Kidney capillary endothelial cell (primary cell): ENCODE measurements around the gene ZFR.
"Not testable (repeated sequence)": the region's sequence is repeated elsewhere in the genome, so short reads cannot be mapped to it uniquely, and the experiment has no call there.

Experiments
- DNase-seq: peaks from one replicate; pipeline ENCODE4 v3.0.0-alpha.2; 2018; ENCODE audit warnings: low spot score

The ZFR gene

DNA sequence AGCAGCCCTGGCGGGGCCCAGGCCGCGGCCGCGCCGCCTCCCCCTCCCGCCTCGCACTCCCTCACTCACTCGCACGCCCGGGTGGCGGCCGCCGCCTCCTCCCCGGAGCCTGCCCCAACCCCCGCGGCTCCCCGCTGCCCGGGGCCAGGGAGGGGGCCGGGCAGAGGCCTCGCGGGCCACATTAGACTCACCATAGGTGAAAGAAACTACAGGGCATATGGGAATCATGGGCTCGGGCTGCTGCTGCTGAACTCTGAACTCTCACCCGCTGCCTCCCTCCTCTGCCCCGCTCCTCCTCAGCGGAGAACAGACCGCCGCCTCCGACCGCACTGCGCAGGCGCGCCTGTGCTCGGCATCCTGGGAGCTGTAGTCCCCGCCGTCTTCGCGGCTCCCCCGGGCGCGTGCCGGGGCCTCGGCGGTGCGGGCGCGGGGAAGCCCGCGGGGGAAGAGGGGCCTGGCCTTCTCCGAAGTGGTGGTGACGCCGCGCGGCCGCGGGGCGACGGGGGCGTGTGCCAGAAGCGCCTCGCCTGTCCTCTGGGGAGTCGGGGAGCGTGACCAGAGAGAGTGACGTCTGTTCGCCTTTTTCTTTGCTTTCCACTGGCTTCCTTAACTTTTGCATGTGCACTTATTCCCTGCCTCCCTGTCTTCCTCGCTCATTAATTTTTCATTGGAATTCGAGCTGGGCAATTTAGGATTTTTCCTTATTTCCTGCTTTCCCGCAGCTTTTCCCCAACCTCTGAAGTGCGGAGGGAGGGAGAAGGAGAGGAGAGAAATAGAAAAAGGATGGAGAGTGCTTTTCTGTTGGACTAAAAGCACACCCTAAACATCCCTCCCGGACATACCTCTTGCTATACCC is at the start of gene ZFR:
Gene ZFR, minus strand, starts transcription at position 310 of the 856 bp plus-strand sequence. Its CDS starts 82 bp downstream, at position 228.
- DNase-seq, result peak; percentile 83

DNA sequence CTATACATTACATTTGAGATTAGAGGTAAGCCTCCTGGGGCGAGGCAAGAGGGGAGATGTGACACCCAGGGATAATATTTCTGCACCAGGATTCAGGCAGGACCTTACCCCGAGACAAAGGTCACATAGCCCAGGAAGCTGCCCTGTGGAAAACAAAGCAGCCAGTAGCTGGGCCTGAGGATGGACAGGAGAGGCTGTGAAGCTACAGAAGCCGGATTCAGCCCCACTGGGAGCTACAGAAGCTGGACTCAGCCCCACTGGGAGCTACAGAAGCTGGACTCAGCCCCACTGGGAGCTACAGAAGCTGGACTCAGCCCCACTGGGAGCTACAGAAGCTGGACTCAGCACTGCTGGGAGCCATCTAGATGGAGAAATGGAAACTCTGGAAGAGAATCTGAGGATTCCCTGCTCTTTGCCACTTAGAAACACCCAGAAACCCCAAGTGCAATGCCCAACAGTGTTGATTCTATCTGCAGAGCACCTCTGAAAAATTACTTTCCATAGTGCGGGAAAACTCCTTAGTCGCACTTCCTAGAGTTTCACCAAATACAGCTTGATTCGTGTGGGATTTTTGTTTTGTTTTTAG is 46.5 kb upstream of the ZFR start:
- DNase-seq, result no peak

DNA sequence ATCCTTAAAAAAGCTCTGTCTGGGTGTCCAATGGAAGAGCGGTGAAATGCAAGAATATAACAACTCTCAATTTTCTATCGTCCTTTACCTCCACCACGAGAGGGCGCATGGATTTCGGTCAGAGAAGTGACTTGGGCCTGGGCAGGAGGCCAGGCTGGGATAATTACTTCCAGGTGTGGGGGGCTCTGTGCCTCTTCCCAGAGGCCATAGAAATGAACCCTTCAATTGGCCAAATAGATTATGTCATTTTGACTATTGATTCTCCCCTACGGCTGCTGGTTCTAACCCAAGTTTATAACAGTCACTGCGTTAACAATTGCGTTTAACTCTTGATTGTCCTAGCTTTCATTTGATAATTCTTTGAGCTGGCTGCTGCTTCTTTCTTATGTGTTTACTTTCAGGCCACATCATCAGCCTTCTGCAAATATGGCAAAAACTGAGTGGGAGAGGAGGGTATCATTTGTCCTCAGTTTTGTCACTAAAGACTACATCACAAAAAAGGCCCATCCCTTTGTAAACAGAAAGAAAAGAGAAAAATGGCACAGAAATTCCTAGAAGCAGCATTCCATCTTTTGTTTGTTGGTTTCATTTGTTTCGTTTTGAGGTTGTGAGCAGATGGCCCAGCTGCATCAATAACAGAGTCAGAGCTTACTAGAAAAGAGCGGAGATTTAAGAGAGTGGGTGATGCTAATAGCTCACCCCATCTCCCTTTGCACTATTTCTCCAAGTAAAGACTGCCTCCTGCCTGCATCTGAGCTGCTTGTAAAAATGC is 45.4 kb upstream of the ZFR start:
- peak; percentile 57 for DNase-seq

DNA sequence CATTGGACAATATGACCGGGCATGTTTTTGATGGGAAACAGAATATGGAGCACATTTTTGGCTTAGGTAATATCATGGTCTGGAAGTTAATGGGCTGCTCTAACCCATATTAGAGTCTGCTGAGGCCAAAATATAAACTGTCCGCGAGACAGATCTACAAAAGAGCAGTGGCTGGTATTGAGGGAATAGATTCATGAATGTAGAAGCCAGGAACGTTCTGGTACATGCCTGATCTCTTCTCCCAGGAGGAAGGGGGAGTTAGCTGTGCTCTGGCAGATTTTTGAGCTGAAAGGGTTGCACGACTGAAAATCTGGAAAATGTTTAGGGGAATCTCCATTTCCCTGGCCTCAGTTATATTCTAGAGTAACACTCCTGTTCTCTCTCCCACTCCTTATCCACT is 42.9 kb upstream of the ZFR start:
- no peak for DNase-seq

DNA sequence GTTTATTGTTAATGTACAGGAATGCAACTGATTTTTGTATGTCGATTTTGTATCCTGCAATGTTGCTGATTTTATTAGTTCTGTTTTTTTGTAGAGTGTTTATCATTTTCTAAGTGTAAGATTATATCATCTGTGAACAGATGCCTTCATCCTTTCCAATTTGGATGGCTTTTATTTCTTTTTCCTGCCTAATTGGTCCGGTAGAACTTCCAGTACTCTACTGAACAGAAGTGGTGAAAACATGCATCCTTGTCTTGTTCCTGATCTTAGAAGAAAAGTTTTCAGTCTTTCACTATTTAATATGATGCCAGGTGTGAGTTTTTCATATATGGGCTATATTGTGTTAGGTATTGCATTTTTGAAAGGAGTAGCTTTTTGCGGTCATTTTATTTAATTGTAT is 42.5 kb upstream of the ZFR start:
- DNase-seq, result no peak

DNA sequence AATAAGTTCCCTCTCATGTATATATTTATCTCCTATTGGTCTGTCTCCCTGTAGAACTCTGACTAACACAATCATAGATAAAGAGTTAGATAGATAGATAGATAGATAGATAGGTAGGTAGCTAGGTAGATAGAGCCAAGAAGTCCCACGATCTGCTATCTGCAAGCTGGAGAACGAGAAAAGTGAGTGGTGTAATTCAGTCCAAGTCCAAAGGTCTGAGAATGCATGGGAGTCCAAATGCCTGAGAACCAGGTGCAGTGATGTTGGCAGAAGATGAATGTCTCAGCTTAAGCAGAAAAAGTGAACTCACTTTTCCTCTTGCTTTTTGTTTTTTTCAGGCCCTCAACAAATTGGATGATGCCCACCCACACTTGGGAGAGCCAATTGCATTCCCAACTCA is 37.7 kb upstream of the ZFR start:
- DNase-seq, result no peak

DNA sequence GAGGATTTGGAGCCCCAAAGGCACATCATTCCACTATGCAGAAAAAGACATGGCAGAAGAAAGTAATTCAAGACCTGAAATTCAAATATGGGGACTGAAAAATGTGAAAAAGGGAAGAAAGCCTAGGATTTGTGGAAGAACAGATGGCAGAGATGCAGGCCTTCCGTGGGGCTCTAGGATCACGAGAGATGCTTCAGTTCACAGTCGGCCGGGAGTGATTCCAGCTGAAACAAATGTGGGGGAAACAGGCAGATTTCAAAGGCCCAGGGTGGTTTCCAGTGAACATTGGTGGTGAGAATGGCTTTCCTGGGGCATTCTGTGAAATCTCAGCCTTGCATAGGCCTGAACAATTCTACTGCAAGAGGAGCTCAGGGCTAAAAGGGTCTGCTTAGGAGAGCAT is 34.6 kb upstream of the ZFR start:
- no peak for DNase-seq

DNA sequence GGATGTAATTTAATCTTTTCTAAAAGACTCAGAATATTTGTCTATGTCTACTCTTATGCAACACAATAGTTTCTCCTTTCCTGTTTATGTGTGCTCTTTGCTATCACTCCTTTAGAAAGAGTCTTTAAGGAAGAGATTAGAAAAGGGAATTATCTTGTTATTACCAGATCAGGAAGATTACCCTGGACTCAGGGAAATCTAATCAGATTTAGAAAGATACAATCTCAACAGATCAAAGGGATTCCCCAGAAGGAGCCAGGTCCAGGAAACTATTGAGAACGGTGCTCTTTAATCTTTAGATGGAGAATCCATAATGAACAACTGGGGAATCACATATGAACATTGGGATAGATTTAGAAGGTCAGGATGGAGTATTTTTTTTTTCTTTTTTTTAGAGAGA is 32.4 kb upstream of the ZFR start:
- DNase-seq, result no peak

DNA sequence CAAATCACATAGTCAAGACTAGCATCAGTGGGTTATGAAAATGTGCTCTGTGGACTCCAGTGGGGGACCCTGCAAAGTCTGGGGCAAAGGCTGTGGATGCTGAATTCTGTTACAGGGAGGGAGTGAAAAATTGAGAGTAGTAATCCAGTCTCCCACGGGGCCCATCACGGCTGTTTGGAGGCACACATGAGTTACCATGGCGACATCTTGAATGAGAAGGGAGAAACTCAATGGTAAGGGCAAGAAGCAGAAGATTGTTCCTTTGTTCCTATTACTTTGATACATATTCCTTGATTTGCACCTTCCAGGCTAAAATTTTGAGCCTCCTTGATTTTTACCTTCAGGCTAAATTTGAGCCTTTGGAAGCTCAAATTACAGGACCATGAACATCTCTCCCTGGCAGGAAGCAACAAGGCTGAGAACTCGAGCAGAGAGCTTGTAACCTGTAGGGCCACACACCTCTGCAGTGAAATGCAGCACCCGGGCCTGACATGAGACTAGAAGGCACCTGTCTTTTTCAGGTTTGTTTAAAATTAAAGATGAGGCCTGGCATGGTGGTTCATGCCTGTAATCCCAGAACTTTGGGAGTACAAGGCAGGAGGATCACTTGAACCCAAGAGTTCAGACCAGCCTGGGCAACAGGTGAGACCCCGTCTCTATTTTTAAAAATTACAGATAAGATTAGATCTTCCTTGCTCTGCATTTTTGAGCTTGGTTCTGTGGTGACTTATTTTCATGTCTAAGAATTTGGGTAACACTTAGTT is 31.0 kb upstream of the ZFR start:
- no peak for DNase-seq

DNA sequence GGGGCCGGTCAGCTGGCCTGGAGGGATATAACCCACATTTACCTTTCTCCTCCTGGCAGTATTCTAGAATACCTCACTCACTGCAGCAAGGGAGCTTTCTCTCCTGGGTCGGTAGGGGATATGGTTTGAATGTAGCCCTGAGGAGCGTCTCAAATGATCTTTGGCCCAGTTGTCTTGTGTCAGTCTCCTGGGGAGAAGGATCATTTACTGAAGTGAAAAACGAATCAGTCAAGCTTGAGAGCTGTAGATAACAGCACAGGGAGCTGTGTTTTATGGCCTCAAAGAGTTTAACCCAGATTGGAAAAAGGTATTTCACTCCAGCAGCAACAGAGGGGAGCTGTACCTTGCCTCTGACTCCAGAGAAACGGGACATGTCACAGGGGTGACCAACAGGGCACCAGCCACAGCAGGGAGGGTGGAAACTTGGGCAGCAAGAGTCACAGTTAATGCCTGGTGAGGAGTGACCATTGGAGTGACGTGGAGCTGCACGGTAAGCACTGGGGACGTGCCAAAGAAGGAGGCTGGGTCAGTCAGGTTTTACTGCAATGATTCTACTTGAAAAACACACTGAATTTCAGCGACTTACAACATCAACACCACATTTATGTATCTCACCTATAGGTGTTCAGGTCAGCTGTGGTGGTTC is 29.8 kb upstream of the ZFR start:
- no peak for DNase-seq

DNA sequence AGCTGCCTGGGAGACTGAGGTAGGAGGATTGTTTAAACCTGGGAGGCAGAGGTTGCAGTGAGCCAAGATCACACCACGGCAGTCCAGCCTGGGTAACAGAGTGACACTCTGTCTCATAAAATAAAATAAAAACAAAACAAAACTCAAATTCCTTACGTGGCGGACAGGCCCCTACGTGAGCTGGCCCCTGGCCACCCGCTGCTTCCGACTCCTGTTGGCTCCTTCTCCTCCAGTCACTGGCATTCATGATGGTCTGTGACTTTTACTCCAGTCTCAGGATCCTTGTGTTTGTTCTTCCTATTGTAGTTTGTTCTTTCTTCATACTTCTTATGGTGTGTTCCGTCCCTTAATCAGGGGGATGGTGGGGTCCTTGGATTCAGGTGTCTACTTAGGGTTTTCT is 28.5 kb upstream of the ZFR start:
- DNase-seq, result no peak

DNA sequence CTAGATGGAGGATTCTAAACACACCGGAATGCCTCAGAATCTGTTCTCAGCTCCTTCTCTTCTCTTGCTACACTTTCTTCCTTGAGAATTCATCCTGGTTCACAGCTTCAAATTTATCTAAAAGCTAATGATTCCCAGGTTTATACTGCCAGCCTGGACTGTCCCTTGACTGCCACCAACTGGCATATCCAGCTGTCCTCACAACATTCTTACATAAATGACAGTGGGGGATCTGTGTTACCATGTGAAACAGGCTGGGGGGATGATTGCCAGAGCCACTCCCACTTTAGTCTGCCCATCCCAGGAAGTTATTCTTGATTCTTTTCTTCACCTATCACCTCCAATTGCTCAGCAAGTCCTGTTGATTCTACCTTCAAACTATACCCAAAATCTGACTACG is 27.2 kb upstream of the ZFR start:
- no peak for DNase-seq

DNA sequence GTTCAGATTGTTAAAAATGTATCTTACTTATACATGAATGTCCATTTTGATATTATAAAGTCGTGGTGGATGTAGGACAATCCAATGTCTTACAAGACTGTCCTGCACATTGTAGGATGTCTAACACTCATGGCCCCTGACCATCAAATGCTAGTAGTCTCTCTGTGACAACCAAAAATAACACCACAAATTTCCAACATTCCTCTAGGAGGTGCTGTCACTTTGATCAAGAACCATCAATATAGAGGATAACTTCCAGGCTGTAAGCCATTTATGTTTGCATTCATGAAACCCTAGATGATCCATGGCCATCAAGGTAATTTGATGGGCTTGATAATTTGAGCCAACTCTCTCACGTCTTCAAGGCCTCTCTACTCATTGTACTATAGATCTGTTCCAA is 20.5 kb upstream of the ZFR start:
- DNase-seq, result no peak

DNA sequence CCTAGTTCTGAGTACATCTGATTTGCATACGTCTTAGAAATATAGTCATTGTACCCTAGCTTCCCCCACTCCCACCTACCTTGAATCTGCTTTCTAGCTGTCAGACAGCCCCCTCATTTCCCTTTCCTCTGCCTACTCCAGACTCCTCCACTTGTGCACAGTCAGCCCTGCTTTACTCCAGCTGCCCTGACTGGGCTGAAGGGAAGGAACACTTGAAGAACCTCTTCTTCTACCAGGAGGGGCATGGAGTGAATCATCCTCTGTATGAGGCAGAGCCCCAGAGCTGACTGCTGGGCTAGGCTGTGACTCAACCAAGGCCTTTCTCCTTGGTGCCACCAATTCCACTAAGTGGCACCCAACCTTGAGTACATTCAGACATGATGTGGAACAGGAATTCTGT is 18.1 kb upstream of the ZFR start:
- no peak for DNase-seq

DNA sequence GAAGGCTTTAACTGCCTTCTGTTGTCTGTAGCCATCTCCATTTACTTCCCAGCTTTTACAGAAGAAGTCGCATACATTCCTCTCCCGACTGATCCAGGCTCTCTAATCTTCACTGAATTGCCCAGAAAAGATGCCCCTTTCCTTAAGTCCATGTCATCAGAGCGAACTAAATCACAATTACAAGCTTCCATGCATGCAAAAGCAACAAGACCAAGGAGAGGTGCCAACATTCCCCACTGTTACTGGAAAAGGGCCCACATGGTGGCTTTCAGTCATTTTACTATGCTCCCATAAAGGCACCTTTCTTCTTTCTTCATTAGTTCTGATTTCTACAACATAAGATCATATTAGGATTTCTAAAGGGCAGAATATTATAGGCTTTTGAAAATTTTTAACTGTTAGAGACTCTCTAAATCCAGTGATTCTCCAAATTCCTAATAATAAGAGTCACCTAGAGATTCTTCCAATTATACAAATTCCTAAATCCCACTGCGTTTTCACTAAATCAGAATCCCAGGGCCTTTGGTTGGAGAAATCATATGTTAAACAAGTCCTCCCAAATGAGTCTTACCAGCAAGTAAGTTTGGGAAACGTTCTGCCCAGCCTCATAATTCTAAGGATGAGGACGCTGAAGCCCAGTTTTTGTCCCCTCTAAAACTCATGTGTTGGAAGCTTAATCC is 17.0 kb upstream of the ZFR start:
- no peak for DNase-seq

DNA sequence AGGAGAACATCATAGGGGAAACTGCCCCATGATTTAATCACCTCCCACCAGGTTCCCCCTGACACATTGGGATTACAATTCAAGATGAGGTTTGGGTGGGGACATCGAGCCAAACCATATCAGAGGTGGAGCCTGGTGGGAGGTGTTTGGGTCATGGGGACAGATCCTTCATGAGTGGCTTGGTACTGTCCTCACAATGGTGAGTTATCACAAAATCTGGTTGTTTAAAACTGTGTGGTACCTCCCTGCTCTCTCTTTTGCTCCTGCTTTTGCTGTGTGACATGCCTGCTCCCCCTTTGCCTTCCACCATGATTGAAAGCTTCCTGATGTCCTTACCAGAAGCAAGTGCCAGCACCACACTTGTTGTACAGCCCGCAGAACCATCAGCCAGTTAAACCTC is 16.2 kb upstream of the ZFR start:
- no peak for DNase-seq

DNA sequence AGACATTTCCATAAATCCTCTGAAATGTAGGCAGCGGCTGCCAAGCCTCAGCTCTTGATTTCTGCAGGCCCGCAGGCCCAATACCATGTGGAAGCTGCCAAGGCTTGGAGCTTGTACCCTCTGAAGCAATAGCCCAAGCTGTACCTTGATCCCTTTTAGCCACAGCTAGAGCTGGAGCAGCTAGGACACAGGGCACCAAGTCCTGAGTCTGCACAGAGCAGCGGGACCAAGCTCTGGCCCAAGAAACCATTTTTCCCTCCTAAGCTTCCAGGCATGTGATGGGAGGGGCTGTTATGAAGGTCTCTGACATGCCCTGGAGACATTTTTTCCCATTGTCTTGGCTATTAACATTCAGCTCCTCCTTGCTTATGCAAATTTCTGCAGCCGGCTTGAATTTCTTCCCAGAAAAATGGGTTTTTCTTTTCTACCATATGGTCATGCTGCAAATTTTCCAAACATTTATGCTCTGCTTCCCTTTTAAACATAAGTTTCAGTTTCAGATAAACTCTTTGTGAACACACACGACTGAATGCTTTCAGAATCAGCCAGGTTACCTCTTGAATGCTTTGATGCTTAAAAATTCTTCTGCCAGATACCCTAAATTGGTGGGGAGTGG is 14.4 kb upstream of the ZFR start:
- DNase-seq, result no peak

DNA sequence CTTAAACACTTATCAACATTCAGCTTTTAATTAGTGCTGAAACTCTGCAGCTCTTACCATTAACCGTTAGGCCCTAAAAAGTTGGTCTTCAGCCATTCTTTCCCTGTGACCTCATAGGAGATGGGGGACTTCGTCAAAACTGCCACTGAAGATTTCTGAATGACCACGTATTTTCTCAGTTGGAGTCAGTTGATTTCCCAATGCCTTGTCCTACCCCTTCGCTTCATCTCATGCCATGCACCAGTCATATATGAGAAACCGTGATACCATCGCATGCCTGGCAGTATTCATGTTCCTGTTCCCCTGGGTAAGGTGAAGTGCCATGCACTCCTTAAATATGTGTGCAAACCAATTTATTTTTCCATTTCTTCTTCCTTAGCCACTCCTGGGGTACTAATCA is 10.8 kb upstream of the ZFR start:
- no peak for DNase-seq

DNA sequence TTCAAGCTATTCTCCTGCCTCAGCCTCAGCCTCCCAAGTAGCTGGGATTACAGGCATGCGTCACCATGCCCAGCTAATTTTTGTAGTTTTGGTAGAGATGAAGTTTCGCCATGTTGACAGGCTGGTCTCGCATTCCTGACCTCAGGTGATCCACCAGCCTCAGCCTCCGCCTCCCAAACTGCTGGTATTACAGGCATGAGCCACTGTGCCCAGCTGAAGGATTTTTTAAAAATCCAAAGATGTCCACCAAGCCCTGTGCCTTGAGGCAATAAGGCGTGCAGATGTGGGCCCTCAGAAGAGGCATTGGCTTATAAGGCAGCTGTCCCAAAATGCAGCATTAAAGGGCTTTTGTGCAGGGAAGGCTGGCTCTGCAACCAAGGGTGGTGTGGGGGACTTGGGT is 10.3 kb upstream of the ZFR start:
- no peak for DNase-seq

DNA sequence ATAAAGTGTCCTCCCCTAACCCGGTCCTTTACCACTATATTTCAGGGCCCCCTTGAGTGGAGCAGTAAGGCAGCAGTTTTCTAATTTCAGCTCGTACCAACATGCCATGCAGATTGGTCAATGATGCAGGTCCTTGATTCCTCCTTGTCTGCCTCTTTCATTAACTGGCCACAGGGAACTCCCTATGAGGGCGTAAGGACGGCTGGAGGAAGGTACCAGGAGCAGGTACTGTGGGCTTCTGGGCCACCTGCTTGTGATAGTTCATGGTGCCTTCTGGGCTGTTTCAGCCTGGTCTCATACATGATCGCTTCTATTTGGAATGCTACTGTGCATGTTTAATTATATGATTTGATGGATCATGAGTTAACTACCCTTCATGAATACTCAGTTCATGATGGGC is 9.4 kb upstream of the ZFR start:
- no peak for DNase-seq

DNA sequence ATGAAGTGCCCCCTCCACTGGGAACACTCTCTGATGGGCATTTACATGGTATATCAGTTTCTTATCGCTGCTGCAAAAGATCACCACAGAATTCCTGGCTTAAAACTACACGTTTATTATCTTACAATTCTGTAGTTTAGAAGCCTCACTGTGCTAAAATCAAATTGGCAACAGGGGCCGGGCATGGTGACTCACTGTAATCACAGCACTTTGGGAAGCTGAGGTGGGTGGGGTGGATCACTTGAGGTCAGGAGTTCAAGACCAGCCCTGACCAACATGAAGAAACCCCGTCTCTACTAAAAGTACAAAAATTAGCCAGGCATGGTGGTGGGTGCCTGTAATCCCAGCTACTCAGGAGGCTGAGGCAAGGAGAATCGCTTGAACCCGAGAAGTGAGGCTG is 7.8 kb upstream of the ZFR start:
- DNase-seq, result not testable (repeated sequence)
